ENCODE measurements around the gene WDR12. TPM values are rescaled to one million over a fixed set of nuclear protein-coding genes. Genes with fewer than 3 reads are reported as not detected.

Gene WDR12
- total and polyA plus RNA-seq, 9 of the 15 experiments (the other 6 are each of a cell fraction or from before 2014, with no cell fraction given): 109 to 554 (median 174) TPM

- TF ChIP-seq ZFX (CRISPR knock-in tag; IDR thresholded peaks at IDR 0.05): no peak
- no peak for TF ChIP-seq MTF1 (CRISPR knock-in tag; IDR thresholded peaks at IDR 0.05; ENCODE audit: borderline replicate concordance)
- peak; percentile 64 for TF ChIP-seq CEBPB (tag; IDR thresholded peaks at IDR 0.05)
- TF ChIP-seq HOMEZ (CRISPR knock-in tag; IDR thresholded peaks at IDR 0.05): no peak
- TF ChIP-seq BRF1 (IDR thresholded peaks at IDR 0.05; ENCODE audit: borderline replicate concordance, extremely low read depth, insufficient read length): no peak
- TF ChIP-seq, protein P1, sequence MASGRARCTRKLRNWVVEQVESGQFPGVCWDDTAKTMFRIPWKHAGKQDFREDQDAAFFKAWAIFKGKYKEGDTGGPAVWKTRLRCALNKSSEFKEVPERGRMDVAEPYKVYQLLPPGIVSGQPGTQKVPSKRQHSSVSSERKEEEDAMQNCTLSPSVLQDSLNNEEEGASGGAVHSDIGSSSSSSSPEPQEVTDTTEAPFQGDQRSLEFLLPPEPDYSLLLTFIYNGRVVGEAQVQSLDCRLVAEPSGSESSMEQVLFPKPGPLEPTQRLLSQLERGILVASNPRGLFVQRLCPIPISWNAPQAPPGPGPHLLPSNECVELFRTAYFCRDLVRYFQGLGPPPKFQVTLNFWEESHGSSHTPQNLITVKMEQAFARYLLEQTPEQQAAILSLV (tag; IDR thresholded peaks at IDR 0.05): no peak
- TF ChIP-seq, protein P2, sequence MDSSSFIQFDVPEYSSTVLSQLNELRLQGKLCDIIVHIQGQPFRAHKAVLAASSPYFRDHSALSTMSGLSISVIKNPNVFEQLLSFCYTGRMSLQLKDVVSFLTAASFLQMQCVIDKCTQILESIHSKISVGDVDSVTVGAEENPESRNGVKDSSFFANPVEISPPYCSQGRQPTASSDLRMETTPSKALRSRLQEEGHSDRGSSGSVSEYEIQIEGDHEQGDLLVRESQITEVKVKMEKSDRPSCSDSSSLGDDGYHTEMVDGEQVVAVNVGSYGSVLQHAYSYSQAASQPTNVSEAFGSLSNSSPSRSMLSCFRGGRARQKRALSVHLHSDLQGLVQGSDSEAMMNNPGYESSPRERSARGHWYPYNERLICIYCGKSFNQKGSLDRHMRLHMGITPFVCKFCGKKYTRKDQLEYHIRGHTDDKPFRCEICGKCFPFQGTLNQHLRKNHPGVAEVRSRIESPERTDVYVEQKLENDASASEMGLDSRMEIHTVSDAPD (CRISPR knock-in tag; IDR thresholded peaks at IDR 0.05): no peak
- peak; percentile 32; the same call in 1 of the 2 replicates for TF ChIP-seq DMBX1 (CRISPR knock-in tag; IDR thresholded peaks at IDR 0.05; ENCODE audit: borderline replicate concordance)
- no peak for TF ChIP-seq NCOA4 (IDR thresholded peaks at IDR 0.05; ENCODE audit: partially characterized antibody)
- TF ChIP-seq DNMT1 (IDR thresholded peaks at IDR 0.05): no peak
- TF ChIP-seq HOXB6 (CRISPR knock-in tag; IDR thresholded peaks at IDR 0.05; ENCODE audit: borderline replicate concordance): no peak
- TF ChIP-seq TBL1XR1 (IDR thresholded peaks at IDR 0.05; ENCODE audit: low read length in 2 of 2): peak in 1 of 2 experiments; percentile 42; a peak in 1 of 4 replicates
- no peak for TF ChIP-seq CBX8 (IDR thresholded peaks at IDR 0.05; ENCODE audit: borderline replicate concordance, extremely low read depth, low read depth, low read length, poor library complexity, severe bottlenecking)
- no peak for TF ChIP-seq ZNF449 (CRISPR knock-in tag; IDR thresholded peaks at IDR 0.05)
- TF ChIP-seq MEF2D (tag; conservative IDR thresholded peaks at IDR 0.05; ENCODE audit: low read depth): no peak
- no peak for TF ChIP-seq SNAPC5 (CRISPR knock-in tag; IDR thresholded peaks at IDR 0.05)
- peak; percentile 53; the same call in 1 of the 2 replicates for TF ChIP-seq MYBL2 (IDR thresholded peaks at IDR 0.05; ENCODE audit: low read depth)
- no peak for TF ChIP-seq MYBL2 (CRISPR knock-in tag; IDR thresholded peaks at IDR 0.05; ENCODE audit: borderline replicate concordance)
- no peak for TF ChIP-seq ZNF551 (CRISPR knock-in tag; IDR thresholded peaks at IDR 0.05)
- TF ChIP-seq TCF7 (IDR thresholded peaks at IDR 0.05; ENCODE audit: borderline replicate concordance): no peak
Observed at GRCh38 chr2:202950592-202950991, 39.1 kb upstream of the WDR12 start (continued).

All from K562 (cell line).